Adrenal gland (tissue), 5 donors: ENCODE measurements around the gene SPATA31D4.
"Not testable (repeated sequence)": the region's sequence is repeated elsewhere in the genome, so short reads cannot be mapped to it uniquely, and the experiment has no call there.

Experiments used
- POLR2A ChIP-seq, 2 donors: fragments of 450-650 bp; IDR thresholded peaks; one replicate each; pipeline ENCODE4 v1.6.1; 2017; ENCODE audit warnings: antibody characterized with exemption in 2 of 2, mild to moderate bottlenecking in 2 of 2, moderate library complexity in 1 of 2
- TF ChIP-seq, protein P1 (sequence below), 6 experiments: fragments of 450-650 bp in 4 of 6; fragments of 200-600 bp in 2 of 6; sonication (generic) in 1 of 6; IDR thresholded peaks; 1 replicate in 5 of 6; 2 replicates in 1 of 6; pipeline versions ENCODE4 v1.5.1 to v1.8.0; 2016 to 2021; ENCODE audit warnings: antibody characterized with exemption in 6 of 6, mild to moderate bottlenecking in 2 of 6, moderate library complexity in 1 of 6
- donor health status: DM: no; HTN: no; CAD: no.

GRCh38 chr9:81918507-81918906, 9.7 kb upstream of the SPATA31D4 start:
- not testable (repeated sequence) for TF ChIP-seq POLR2A (IDR thresholded peaks at IDR 0.05)
- TF ChIP-seq, protein P1, sequence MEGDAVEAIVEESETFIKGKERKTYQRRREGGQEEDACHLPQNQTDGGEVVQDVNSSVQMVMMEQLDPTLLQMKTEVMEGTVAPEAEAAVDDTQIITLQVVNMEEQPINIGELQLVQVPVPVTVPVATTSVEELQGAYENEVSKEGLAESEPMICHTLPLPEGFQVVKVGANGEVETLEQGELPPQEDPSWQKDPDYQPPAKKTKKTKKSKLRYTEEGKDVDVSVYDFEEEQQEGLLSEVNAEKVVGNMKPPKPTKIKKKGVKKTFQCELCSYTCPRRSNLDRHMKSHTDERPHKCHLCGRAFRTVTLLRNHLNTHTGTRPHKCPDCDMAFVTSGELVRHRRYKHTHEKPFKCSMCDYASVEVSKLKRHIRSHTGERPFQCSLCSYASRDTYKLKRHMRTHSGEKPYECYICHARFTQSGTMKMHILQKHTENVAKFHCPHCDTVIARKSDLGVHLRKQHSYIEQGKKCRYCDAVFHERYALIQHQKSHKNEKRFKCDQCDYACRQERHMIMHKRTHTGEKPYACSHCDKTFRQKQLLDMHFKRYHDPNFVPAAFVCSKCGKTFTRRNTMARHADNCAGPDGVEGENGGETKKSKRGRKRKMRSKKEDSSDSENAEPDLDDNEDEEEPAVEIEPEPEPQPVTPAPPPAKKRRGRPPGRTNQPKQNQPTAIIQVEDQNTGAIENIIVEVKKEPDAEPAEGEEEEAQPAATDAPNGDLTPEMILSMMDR (IDR thresholded peaks at IDR 0.05), result not testable (repeated sequence)
